ENCODE measurements around the gene GRWD1.
A peak's percentile ranks its signal among the peaks of the same experiment; 100 is the strongest.

GRWD1 gene

DNA sequence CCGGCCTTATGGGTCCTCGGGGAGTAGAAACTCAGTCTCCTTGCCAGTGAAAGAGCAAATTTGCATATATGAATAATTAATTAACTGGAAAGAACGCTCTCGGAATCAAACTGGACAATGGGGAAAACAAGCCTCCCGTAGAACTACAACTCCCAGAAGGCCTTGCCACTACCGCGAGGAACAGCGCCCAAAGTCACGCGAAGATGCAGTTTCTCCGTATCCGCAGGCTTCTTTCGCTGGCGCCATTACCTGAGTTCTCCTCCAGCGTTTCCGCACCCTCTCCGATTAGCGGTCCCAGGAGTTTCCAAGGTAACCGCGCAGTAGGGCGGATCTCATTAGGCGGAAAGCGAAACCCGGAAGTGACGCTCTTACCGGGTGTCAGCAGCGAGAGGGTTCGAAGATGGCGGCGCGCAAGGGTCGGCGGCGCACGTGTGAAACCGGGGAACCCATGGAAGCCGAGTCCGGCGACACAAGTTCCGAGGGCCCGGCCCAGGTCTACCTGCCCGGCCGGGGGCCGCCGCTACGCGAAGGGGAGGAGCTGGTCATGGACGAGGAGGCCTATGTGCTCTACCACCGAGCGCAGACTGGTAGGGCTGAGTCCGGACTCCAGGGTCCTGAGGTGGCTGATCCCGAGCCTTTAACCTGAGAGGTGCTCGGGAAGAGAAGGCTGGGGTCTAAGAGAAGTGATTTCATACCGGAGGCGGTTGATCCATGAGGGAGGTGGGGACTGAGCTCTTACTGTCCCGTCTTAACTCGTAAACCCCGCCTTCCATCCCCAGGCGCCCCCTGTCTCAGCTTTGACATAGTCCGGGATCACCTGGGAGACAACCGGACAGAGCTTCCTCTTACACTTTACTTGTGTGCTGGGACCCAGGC, at the start of gene GRWD1:
TSS of gene GRWD1 (plus strand) at position 378 of the 876 bp plus-strand sequence. CDS start at position 401, 23 bp downstream.
- DNase-seq, result peak; percentile 92

GRCh38 chr19:48396016-48396823, 49.6 kb upstream of the GRWD1 start:
- no peak for DNase-seq

GRCh38 chr19:48396824-48397176, 49.0 kb upstream of the GRWD1 start:
- DNase-seq, result no peak

- no peak for DNase-seq
Observed at GRCh38 chr19:48397263-48398101, 48.3 kb upstream of the GRWD1 start.

DNA sequence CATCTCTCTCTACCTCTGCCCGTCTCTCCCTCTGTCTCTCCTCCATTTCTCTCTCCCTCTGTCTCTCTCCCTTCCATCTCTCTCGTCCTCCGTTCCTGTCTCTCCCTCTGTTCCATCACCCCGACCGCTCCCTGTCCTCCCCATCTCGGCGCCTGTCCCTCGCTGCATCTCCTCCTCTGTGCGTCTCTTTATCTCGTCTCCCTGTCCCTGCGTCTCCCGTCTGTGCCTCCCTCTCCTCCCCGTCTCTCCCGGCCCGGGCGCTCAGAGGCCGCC, 47.7 kb upstream of the GRWD1 start:
- no peak for DNase-seq

DNA sequence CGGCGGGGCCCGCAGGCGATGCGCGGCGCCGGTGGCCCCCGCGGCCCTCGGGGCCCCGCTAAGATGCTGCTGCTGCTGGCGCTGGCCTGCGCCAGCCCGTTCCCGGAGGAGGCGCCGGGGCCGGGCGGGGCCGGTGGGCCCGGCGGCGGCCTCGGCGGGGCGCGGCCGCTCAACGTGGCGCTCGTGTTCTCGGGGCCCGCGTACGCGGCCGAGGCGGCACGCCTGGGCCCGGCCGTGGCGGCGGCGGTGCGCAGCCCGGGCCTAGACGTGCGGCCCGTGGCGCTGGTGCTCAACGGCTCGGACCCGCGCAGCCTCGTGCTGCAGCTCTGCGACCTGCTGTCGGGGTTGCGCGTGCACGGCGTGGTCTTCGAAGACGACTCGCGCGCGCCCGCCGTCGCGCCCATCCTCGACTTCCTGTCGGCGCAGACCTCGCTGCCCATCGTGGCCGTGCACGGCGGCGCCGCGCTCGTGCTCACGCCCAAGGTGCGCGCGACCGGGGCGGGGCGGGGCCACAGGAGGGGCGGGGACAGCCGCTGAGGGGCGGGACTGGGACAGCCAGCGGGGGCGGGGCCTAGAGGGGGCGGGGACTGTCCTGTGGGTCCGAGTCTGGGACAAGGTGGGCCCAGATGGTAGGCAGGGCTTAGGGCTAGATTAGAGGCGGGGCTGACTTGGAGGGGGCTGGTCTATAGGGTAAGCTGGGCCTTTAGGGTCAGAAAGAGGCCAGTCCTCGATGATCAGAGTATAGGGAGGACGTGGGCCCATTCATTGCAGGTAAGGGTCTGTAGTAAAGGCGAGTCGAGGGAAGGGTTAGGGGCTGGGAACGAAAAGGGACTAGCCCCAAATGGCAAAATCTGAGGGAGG, 47.2 kb upstream of the GRWD1 start:
- peak; percentile 95 for DNase-seq

GRCh38 chr19:48400018-48400742, 45.6 kb upstream of the GRWD1 start:
- no peak for DNase-seq

DNA sequence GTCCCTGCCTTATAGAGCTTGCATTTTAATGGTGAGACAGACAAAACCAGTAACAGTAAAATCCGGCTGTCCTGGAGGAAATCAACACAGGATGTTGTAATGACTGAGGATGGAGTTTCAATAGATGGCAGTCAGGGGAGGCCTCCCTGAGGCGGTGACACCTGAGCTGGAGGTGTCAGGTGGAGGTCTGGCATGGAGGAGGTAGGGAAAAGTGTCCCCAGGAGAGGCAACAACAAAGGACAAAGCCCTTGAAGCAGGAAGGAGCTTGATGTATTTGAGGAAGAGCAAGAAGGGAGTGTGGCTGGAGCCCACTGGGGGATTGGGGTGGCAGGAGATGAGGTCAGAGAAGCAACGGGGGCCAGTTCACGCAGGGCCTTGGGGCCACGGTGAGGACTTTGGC, 44.5 kb upstream of the GRWD1 start:
- no peak for DNase-seq

DNA sequence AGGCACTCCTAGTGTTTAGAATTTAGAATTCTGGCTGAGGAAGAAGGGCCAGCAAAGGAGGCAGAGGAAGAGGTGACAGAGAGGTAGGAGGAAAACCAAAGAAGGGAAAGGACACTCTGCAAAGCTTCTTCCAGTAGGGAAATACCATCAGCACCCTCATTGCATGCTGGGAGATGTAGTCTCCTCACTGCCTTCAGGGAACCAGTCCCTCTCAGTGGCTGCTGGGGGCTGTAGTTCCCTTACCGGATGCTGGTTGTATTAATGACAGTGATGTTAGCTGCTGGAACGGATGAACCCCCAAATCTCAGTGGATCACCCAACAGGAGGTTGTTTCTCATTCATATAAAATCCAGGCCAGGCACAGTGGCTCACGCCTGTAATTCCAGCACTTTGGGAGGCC, 42.2 kb upstream of the GRWD1 start:
- DNase-seq, result no peak

GRCh38 chr19:48405010-48405659, 40.6 kb upstream of the GRWD1 start:
- DNase-seq, result no peak

DNA sequence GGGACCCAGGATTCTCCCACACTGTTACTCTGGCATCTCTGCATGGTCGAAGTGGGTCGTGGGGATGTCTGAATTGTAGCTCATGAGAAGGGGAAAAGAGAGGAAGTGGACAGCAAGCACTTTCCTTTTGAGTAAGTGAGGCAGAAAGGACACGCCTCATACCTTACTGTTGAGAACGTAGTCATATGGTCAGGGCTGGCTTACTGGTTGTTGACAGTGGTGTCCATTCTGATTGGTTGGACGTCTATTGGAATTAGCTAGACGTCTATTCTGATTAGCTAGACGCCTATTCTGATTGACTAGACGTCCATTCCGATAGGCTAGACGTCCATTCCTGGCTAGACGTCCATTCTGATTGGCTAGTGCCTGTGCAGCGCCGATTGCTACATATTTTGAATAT, 39.9 kb upstream of the GRWD1 start:
- no peak for DNase-seq

DNA sequence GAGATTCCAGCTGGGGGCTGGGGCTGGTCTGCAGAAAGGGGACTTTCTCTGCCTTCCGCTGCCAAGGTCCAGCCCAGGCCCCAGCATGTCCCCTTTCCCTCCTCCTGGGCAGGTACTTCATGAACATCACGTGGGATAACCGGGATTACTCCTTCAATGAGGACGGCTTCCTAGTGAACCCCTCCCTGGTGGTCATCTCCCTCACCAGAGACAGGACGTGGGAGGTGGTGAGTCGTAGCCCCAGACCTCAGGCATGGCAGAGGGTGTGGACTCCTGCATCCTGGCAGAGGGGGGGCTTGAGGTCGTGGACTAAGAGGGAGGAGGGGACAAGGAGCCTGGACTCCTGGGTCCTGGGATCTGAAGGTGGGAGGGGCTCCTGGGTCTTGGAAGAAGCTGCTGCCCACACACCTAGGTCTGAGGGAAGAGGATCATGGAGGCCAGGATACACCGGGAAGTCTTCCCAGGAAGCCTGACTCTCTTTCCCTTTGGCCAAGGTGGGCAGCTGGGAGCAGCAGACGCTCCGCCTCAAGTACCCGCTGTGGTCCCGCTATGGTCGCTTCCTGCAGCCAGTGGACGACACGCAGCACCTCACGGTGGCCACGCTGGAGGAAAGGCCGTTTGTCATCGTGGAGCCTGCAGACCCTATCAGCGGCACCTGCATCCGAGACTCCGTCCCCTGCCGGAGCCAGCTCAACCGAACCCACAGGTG, 31.8 kb upstream of the GRWD1 start:
- DNase-seq, result no peak

DNA sequence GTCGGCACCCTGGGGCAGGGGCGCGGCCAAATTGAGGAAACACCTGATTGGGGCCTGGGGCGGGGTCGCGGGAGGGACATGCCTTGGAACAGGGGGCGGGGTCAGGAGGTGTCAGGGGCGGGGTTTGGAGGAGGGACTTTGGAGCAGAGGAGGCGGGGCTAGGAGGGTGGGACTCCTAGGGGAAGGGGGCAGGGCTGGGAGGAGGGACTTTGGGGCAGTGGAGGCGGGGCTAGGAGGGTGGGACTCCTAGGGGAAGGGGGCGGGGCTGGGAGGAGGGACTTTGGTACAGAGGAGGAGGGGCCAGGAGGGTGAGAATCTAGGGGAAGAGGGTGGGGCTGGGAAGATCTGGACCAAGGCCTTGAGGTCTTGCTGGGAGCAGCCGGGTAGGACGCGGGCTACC, 30.4 kb upstream of the GRWD1 start:
- peak; percentile 86 for DNase-seq

DNA sequence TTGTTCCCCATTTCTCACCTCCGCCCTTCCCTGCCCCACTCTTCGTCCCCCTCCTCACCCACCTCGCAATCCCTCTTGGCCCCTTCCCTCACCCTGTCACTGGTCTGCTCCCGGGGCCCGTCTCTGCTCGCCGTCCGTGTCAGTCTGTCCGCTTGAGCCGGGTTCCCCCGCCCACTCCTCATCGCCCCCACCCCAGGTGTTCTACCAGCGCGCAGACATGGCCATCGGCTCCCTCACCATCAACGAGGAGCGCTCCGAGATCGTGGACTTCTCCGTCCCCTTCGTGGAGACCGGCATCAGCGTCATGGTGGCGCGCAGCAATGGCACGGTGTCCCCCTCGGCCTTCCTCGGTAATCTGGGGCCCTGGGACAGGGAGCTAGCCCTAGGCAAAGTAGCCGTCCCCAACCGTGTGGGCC, 30.0 kb upstream of the GRWD1 start:
- DNase-seq, result no peak

DNA sequence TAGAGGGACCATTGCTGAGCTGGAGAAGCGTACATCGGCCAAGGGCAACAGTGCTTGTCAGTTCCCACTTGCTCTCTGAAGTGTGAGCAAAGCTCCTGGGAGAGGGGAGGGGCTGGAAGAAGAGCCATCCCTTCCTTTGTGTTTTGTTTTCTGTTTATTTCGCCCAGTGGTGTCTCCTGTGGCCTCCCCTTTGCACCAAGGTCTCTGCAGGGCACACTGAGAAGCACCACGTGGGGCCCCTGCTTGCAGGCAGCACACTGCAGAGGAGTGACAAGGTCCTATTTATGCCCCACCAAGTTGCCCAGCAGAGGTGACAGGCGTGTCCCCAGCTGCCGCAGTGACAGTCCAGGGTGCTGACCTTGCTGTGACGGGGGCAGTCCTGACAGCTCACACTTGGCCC, 28.4 kb upstream of the GRWD1 start:
- DNase-seq, result no peak

- DNase-seq, result peak; percentile 59
Observed at GRCh38 chr19:48418317-48419064, 27.3 kb upstream of the GRWD1 start.

- peak; percentile 89 for DNase-seq
Observed at GRCh38 chr19:48419158-48419920, 26.4 kb upstream of the GRWD1 start.

DNA sequence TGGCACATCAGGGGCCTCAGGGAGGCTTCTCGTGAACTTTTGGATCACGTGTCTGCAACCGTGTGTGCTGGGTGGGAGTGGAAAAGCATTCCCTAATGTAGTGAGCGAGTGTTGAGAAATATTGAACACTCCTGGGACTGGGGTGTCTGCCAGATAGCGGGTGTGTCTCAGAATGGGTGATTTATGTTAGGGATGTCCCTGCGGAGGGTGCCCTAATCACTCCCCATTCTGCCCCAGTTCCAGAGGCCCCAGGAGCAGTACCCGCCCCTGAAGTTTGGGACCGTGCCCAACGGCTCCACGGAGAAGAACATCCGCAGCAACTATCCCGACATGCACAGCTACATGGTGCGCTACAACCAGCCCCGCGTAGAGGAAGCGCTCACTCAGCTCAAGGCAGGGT, 24.2 kb upstream of the GRWD1 start:
- no peak for DNase-seq

DNA sequence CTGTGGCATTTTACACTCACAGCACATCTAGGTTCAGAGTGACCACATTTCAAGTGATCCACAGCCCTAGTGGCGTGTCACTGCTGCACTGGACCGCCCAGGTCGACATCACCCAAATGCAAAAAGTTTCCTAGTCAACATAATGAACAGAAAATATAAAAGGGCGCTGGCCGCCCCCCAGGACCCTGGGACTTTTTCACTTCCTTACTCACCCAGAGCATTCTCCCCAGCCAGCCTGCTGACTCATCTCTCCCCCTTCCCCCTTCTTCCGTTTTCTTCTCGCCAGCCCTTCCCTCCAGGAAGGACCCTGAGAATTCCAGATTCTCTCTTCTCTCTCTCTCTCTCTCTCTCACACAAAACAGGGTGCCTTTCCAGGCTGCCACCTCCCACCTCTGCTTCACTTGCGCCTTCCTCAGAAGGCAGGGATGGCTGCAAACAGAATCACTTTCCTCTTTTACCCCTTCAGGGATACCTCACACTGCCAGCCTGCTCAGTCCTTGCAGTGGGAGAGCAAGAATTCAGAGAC, 21.0 kb upstream of the GRWD1 start:
- DNase-seq, result no peak
